Inferior parietal cortex (tissue), 1 donor: Measurements from ENCODE around the gene CISD3.

Experiments used
- DNase-seq: peaks from one replicate; pipeline ENCODE4 v3.0.0-alpha.2; 2016; ENCODE audit errors: extremely low spot score

Gene CISD3, protein sequence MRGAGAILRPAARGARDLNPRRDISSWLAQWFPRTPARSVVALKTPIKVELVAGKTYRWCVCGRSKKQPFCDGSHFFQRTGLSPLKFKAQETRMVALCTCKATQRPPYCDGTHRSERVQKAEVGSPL

DNA sequence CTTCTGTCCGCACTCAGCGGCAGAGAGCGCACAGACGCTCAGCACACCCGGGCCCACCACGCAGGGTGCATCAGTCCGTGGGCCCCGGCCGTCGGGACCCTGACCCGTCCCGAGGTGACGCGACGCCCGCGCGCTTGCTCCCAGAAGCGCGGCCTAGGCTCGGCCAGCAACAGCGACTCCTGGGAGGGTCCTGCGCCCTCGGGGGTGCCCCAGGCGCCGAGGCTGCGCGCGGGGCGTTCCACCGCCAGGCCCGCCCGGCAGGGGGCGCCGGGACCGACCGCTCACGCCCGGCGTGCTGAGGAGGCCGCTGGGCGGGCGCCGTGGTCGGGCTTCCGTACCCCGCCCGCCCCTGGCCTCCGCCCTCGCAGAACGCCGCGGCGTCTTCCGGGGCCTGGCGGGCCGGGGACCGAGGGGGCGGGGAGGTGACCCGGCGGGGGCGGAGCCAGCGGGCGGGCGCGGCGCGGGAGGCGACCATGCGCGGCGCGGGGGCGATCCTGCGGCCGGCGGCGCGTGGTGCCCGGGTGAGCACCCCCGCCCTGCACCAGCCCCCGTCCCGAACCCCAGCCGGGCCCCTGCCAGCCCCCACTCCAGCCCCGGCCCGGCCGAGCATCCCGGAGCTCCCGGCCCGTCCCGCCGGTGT is at the start of gene CISD3:
TSS of gene CISD3 (plus strand) at position 456 of the 640 bp plus-strand sequence. CDS start at position 474, 18 bp downstream.
- DNase-seq: no peak

DNA sequence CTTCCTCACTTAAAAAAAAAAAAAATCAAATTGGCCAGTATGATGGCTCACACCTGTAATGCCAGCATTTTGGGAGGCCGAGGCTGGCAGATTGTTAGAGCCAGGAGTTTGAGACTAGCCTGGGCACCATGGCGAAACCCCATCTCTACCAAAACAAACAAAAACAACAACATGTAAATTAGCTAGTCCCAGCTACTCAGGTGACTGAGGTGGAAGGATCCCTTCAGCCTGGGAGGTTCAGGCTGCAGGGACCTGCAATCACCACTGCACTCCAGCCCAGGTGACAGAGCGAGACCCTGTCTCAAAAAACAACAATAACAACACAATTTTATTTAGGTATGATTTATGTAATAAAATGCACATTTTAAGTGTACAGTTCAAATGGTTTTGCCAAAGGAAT is 49.0 kb upstream of the CISD3 start:
- DNase-seq: no peak

DNA sequence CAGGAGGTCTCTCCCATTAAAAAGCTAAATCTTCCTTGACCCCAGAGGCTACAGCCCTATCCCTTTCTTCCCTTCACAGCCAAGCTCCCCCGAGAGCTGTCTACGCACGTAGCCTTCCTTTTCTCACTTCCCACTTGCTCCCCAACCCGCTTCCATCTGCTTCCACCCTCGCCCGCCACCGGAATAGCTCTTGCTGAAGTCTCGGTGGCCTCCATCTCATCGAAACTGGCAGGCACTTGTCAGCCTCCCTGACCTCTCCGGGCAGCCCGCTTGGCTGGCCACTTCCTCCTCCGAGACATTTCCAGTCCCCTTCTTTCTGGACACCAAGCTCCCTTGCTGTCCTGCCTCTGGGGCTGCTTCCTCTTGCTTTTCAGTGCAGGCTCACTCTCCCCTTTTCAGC is 44.6 kb upstream of the CISD3 start:
- no peak for DNase-seq

DNA sequence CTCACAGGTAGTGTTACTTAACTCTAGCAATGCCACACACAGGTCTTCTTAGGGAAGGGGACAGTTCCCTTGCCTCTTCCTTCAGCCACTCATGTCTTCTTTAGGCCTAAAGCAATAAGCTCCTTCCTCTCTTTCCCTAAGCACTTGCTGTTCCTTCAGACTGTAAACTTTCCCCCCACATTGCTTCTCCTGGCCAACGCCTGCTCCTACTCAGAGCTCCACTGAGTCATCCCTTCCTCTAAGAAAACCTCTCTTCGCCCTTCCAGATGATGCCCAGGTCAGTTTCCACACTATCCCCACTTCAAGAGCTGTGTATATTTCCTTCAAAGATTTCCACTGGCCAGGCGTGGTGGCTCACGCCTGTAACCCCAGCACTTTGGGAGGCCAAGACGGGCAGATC is 42.9 kb upstream of the CISD3 start:
- no peak for DNase-seq

DNA sequence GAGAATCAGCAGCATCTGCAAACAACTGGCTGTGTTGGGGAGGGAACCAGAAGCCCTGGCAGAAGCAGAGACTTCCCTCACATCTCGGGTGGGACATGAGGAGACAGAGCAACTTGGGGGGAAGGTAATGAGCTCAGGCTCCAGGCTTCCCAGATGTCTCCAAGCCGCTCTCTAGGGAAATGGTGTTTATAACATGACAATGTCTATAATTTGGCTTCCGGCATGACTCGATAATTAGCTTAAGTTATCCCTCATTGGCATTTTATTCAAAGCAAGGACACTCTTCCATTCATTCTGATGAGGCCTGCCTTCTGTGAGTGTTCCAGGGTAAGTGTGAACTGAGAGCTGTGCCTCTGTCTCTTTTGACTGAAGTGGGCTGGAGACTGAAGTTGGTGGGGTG is 39.8 kb upstream of the CISD3 start:
- DNase-seq: no peak

DNA sequence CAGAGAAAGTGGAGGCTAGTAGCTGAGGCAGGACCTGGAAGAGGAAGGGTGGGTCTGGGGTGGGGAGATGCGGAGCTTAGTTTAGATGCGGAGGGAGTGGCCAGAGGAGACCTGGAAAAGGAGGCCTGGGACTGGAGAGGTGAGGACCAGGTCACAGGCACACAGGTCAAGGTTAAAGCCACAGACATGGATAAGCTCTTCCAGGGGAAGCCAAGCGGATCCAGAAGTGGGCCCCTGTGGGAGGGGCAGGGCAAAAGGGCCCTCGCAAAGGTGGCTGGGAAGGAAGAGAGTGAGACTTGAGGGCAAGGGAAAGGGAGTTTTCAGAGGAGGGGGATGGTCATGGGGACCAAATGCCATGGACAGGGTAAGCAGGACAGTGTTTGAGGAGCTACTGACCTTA is 39.0 kb upstream of the CISD3 start:
- DNase-seq: no peak

DNA sequence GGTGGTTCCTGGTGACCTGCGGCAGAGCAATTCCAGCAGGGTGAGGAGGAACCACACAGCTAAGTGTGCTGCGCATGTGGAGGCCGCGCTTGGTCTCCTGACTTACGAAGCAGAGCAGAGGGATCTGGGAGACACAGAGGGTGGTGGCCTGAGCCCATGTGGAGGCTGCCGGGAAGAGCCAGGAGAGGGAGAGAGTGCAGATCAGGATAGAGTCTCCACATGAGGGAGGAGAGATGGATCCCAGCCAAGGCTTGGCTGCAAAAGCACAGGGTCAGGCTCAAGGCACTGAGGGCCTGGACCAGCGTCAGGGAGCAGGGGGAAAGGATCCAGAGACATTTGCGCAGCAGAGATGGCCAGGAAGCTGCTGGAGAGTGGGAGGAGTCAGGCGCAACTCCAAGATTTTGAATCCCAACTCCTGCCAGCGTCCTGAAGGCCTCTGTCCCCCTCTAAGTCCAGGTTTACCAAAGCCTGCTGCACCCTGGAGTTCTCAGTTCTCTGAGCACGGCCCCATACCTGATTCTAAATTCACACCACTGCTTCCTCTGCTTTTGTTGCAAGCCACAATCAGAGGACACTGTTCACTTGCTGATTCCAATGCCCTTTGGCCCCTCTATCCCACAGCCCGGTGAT is 36.3 kb upstream of the CISD3 start:
- no peak for DNase-seq

DNA sequence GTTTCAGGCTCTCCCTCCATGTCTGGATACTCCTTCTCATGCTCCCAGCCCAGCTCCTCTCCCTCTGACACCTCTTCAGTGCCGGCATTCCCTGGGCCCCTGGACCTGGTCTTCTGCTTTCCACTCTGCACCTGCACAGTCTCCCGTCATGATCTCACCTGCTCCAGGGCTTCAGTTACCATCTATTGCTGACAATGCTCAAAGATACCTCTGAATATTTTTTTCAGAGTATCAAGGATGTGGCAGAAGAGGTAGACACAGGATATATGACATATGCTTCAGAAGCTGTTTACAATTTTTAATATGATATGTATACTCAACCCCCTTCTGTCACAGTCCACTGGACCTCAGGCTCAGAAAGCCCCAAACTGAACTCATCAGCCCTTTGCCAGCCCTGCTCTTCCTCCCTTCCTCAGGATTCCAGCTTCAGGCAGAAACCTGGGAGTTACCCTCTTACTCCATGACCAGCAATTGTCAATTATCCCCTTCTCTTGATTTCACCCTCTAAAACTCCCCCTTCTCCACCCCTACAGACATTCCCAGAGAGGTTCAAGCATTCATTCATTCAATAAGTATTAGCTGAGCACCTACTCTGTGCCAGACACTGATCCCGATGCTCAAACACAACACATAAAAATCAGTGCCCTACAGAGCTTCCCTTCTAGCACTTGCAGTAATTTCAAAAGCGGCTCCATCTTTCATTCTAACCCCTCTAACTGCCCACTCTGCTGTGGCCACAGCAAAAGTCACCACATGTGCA is 32.9 kb upstream of the CISD3 start:
- no peak for DNase-seq

DNA sequence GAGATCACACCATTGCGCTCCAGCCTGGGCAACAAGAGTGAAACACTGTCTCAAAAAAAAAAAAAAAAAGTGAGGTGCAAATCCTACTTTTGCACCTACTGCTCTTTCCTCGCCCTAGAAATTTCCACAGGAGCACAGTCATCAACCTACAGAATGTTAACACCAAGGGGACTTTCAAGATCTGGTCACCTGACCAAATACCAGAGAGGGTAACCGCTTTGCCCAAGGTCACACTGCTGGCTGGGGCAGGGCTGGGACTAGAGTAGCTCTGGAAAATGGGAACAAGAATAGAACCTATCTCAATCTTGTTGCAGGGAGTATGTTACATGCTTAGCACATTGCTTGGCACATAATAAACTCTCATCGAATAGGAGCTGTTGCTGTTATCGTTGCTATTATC is 31.4 kb upstream of the CISD3 start:
- no peak for DNase-seq

DNA sequence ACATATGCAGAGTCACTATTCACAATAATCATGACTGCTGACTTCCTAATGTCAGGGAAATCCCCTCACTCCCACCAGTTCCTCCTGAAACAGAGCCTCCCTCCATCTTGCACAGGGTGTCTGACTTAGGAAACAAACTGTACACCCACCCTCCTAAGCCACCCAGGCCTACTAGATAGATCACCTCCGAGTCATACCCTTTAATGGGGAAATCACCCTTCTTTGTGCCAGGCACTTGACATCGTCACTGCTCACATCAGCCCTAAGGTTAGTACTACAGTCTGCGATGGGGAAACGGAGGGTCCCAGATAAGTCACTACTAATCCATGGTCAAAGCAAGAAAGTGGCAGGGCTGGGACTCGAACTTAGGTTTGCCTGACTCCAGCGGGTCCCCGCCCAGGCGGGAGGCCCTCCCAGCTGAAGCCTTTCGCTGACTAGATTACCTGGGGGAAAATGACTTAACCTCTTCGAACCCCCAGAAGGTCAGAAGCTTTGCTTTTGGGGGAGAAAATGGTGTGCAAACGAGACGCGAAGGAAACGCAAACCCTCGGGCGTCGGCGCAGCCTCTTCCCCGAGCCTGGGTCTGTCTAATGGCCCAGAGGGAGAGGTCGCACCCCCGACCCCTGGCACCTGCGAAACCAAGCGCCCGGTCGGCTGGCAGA is 28.5 kb upstream of the CISD3 start:
- DNase-seq: peak; percentile 26

DNA sequence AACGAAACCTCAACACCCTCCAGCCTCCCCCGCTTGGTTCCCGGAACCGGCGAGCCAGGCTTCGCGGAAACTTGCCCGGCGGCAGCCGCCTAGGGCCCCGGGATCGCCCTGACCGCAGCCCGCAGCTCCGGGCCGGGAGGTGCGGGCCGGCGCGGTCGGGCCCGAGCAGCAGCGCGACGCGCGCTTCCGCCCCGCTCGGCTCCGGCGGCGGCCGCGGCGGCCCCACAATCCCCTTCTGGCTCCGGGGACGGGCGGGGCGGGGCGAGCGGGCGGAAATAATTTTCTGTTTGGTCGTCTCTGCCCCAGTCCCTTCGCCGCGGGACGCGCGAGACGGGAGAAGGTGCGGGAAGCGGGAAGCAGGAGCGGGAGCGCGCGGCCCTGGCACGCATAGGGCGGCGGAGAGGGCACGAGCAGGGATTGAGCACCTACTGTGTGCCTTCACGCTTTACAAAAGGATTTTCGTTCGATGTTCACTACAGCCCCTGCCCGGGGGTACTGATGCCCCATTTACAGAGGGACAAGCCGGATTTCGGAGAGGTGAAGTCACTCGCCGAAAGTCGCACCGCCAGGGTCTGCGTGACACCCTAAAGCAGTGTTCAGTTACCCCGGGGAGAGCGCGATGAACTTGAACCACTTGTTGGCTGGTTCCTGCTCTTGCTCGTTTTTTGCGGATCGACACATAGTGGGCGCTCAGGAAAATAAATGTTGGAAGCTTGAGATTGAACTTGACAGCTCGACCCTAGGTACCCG is 27.8 kb upstream of the CISD3 start:
- peak; percentile 69 for DNase-seq

DNA sequence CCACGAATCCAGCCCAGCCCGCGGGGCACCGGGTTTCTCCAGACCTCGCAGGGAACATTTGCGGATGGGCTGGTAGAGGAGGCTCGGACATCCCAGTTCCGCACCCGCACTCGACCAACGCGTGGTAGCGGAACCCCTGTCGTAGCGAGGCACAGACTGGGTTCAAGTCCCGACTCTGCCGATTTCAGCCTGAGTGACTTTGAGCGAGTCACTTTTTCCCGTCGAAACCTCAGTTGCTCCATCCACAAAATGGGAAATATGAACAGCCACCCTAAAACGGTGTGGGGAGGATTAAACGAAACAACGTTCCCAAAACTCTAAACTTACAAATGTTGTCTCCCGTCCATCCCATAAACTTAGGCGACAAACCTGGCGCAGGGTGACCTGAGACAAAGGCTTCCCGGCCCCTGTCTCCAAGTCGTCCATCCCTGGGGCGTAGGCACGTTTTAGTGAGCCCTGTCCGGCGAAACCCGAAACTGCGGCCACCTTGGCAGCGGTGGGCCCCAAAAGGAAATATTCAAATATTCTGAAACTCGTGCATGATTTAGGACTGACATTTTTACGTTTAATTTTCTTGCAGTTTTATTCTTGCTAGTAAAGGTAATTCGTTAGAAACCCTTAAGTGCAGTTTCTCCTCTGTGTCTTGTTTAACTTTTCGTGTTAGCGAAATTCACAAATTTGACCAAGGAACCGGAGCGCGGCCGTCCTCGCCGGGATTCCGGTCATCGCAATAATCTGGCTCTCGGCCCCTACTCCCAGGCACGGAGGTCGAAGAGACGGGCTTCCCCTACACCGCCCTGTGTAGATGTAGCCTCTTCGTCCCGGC is 27.0 kb upstream of the CISD3 start:
- DNase-seq: no peak

DNA sequence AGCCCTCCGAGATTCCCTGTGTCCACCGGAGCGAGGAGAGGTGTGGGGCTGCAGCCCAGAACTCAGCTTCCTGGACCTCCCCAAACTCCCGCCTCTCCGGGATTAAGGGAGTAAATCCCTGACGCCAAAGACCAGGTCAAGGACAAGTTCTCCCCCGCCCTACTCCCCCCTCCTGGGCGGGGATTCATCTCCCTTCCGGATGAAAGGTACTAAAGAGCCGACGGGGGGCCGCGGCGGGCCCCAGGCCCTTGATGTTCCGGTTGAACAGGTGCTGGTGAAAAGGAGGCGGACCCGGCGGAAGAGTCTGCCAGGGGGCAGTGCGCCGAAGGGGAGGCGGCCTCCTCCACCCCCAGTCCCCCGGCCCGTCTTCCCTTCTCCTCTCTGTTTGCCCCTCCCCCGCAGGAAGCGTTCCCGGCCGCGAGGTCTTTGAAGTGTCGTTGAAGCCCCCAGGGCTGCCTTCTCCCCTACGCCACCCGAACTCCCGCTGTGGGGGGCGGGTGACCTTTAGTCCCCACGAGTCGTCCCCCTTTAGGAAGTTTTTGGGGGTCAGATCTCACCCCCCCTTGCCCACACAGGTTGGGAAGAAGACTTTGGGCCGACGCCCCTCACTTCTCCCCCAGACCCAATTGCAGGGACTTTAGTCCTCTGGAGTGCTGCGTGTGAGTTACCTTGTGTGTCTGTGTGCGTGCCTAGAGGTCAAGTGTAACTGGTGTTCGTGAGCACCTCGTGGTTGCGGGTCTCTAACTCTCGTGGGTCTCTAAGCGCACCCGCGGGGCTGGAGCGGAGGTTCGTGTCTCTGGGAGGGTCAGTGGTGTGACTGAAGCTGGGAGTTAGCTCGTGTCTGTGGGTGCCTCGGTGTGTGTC is 26.2 kb upstream of the CISD3 start:
- no peak for DNase-seq

DNA sequence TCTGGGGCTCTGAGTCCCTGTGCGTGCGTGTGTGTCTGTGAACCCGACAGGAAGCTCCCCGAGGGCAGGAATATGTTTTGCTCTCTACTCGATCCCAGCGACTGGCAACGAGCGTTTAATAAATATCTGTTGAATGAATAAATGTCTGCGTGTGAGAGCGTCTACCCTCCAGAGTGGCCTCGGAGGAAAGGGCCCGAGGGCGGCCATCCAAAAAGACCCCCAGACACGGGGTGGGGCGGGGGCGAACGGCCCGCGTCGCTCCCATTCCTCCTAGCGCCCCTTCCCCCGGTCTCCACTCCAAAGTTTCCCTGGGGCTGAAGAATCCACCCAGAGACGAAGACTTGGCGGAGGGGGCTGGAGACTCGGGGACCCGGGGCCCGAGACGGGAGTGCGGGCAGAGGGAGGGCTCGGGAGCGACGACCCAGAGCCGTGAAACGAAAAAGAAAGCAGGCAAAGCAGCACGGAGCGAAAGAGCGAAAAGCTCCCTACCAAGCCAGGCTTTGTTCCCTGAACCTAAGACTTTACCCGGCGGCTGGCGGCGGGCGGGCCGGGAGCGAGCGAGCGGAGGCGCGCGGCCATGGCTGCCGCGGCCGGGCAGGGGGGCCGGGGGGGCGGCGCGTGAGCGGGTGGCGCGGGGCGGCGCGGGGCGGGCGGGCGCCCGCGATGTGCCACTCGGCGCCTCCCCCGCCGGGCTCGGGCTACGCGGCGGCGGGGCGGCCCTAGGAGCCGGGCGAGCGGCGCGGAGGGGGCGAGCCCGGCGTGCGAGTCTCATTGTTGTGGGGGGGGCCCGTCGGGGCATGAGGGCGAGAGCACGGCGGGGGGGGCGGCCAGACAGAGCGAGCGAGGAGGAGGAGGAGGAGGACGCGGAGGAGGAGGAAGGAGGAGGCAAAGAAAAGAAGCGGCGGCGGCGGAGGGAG is 25.3 kb upstream of the CISD3 start, which contains the start of gene MLLT6:
TSS of gene MLLT6 (plus strand) at position 668 of the 917 bp plus-strand sequence. CDS start 360 bp downstream, outside the sequence.
- peak; percentile 69 for DNase-seq

DNA sequence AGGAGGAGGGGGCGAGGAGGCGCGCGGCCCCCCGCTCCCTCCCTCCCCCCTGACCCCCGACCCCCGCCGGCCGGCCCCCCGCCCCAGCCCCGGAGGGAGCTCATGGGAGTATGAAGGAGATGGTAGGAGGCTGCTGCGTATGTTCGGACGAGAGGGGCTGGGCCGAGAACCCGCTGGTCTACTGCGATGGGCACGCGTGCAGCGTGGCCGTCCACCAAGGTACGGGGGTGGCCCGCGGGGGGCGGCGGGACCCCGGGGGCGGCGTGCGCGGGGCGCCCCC is 24.7 kb upstream of the CISD3 start:
- no peak for DNase-seq

DNA sequence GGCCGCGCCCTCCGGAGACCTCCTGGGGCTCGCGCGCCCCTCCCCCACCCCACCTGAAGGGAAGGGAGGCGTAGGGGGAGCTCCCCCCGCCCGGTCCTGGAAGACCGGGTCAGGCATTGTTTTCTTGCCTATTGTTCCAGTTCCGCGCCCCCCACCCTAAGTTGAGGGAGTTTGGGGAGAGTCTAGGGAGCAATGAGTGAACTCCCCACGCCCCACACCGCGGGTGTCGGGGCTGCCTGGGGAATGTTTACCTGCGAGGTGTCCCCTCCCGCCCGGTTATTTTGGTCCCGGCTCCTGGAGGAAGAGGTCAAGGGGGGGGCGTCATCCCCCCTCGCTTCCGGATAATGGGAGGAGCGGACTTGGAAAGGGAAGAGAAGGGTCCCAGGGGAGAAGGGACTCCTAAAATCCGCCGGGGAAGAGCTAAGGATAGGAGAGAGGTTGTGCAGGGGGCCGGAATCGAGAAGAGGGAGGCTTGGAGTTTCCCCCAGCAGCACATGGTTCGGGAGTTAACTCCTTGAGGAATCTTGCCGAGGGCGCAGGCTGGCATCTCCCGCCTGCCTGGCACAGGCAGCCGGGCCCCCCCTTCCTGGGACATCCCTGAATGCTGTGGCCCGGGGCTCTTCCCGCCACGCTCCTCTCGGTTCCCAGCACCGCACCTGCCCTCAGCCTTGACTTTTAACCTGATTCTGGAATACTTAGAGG is 24.2 kb upstream of the CISD3 start:
- DNase-seq: no peak

DNA sequence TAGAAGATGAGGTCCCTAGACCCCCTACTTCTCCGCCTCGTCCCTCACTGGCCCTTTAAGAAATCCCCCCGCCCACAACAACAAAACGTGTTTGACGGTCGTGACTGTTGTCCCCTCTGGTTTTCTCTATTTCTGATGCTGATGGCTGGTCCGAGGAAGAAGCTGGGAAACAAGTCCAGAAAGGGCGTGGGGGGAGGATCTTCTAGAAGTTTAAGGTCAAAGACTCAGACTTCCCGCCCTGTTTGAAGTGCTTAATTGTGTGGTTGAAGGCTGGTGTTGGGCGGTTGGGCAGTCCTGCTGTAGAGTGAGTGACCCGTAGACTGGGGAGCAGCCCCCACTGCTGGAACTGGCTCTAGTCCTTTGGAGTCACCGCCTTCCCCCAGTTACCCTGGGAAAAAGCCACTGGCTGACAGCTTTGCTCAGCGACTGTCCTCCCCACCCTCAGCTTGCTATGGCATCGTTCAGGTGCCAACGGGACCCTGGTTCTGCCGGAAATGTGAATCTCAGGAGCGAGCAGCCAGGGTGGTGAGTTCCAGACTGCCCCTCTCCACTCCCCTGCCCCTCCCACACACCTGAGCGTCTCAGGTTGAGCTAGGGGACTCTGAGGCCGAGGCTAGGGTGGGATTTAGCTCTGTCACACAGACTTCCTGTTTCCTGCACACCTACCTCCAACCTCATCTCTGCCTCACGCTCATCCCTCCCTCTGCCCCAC is 23.5 kb upstream of the CISD3 start:
- DNase-seq: no peak
